C4-2B (cell line): ENCODE measurements around the gene OSBPL6.

Experiments used
- H3K27ac ChIP-seq: fragments of 450-650 bp; 2 replicates; pipeline ENCODE4 v1.5.1; 2017
- ZFX ChIP-seq: fragments of 450-650 bp; IDR thresholded peaks from 2 replicates; pipeline ENCODE4 v1.6.1; 2017
- TF ChIP-seq, protein P1 (sequence below): fragments of 450-650 bp; conservative IDR thresholded peaks from 2 replicates; pipeline ENCODE4 v1.5.1; 2017; ENCODE audit warnings: mild to moderate bottlenecking

OSBPL6 gene

DNA sequence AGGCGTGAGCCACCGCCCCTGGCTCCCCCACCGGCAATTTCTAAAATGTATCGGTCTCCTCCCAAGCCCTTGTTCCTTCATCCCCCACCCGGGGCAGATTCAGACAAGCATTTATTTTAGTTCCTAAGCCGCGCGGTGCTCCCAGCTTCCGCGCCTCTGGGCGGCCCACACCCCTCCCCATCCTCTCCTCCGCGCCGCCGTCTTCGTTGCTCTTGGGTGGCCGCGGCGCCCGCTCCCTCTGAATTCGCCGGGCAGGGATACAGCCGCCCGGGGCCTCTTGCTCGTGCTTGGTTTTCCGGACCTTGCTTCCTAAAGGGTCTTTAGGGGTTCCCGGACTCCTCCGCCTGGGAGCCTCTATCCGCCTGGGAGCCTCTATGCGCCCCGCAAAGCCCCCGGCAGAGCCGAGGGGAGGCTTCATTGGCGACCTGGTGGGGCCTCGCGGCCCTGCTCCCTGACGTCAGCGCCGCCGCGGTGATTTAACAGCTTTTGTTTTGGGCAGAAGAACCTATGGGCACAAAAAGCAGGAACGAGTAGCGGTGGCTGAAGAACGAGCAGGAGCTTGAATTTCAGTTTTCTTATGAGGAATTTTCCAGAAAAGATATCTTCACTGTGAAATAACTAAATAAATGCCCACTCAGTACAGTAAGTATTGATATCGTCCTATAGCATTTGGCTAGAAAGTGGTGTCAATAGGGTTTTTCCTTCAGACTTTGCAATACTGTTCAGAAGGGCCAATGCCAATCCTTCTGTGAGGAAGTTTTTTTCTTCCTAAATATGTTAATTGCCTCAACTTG is 219.4 kb downstream of the OSBPL6 start:
- TF ChIP-seq ZFX, result no peak
- TF ChIP-seq, protein P1, sequence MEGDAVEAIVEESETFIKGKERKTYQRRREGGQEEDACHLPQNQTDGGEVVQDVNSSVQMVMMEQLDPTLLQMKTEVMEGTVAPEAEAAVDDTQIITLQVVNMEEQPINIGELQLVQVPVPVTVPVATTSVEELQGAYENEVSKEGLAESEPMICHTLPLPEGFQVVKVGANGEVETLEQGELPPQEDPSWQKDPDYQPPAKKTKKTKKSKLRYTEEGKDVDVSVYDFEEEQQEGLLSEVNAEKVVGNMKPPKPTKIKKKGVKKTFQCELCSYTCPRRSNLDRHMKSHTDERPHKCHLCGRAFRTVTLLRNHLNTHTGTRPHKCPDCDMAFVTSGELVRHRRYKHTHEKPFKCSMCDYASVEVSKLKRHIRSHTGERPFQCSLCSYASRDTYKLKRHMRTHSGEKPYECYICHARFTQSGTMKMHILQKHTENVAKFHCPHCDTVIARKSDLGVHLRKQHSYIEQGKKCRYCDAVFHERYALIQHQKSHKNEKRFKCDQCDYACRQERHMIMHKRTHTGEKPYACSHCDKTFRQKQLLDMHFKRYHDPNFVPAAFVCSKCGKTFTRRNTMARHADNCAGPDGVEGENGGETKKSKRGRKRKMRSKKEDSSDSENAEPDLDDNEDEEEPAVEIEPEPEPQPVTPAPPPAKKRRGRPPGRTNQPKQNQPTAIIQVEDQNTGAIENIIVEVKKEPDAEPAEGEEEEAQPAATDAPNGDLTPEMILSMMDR, result no peak
- no peak overlapping the region for H3K27ac ChIP-seq

DNA sequence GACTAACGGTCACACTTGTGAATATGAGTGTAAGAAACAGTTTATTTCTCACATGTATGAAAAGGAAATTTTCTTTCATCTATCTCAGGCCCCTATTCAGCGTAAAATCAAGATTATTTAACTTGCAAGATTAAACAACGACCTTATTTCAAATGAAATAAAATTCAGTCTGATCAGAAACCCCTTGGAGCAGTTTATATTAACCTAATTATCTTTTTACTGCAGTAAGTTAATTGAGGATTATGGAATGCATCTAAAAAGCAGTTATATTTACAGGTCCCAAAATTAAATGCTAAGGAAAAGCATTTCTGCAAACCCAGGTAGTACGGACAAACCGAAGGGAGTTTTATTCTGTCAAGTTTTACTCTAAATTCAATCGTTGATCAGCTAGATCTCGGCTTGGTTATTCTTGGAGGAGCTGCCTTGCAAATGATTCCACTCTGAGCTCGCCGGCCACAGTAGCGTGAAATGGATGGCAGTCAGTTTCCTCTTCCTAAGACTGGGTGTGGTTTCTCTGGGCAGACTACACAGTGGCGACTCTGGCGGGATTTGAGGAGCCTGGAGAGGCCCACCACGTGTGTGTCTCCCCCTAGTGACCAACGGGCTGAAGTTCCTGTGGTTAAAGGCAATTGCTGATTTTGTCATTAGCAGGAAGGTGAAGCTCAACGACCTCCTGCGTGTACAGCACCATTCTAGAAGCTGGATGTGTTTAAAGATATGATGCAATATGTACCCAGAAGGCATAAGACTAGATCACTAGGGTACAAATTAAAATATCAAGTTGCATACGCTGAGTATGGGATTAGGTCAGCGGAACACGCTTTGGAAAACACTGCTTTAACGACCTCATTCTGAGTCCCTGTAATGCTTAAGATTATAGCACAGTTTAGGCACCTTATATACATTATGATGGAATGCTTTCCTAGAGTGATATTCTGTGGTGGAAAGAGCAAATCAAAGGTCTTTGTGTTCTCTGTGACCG is 220.2 kb downstream of the OSBPL6 start:
- TF ChIP-seq, protein P1, result peak; percentile 91
- no peak for TF ChIP-seq ZFX
- no peak overlapping the region for H3K27ac ChIP-seq

DNA sequence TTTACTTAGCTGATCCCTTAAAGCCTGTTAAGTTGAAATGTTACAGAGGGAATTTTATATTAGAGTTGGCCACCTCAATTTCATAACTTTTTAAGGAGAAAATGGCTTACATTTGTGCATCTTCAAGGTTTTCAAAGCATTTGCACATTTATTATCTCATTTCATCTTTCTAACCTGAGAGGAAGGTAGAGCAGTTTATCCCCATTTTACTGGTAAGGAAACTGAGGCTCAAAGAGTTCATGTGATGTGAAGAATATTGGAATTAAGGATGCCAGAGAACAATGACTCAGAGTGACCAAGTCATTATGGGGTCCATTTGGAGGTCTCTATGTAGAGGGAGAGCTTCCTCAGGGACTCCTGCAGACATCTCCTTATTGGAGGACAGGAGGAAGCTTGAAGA is 221.7 kb downstream of the OSBPL6 start:
- H3K27ac ChIP-seq, result no peak overlapping the region
- TF ChIP-seq ZFX, result no peak
- TF ChIP-seq, protein P1, result no peak

DNA sequence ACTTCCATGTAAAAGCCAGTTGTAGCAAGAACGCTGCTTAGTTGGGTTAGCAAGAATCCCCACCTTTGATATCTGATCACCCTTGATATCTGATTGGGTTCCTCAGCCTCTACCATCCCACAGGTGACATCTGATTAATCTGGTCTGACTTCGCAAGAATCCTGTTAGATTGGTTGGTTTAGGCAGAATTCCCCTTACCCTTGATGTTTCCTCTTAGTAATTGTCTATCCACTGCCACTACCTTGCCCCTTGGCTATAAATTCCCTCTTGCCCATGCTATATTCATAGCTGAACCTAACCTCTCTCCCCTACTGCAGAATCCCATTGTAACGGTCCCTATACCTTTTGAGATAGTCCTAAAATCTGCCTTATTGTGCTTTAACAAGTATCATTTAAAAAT is 223.6 kb downstream of the OSBPL6 start:
- no peak for TF ChIP-seq ZFX
- TF ChIP-seq, protein P1, result no peak
- no peak overlapping the region for H3K27ac ChIP-seq

DNA sequence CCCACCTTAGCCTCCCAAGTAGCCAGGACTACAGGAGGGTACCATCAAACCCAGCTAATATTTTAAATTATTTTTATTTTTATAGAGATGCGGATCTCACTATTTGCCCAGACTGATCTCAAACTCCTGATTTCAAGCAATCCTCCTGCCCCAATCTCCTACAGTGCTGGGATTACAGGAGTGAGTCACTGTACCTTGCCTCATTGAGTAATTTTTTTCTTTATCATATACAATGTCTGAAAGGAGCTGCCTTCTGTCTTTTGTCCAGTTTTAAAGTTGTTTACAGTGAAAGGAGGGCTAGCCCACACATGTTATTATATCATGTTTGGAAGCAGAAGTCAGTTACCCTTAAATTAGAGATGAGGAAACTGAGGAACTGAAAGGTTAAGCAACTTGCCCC is 224.1 kb downstream of the OSBPL6 start:
- TF ChIP-seq ZFX, result no peak
- TF ChIP-seq, protein P1, result no peak

DNA sequence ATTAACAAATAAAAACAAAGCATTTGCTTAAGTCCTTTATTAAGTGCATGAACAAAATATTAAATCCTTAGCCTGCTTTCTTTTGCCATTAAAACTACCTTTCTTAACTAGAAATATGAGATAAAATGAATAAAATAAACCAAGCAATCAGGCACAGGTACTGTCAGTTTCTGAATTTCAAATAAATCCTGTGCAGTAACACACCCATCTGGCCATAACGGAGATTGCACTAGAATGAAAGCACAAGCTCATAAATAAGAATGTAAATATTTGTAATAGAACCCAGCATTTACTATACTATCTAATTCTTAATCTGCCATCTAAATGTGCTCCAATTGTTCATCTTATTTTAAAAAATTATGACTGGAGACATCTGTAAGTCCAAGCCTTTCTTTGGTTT is 224.8 kb downstream of the OSBPL6 start:
- no peak overlapping the region for H3K27ac ChIP-seq
- TF ChIP-seq, protein P1, result peak; percentile 72
- no peak for TF ChIP-seq ZFX

More for the DNA sequence above, 224.1 kb downstream of the OSBPL6 start:
- no peak overlapping the region for H3K27ac ChIP-seq
